DMS 273 (cell line): ENCODE data around the gene SOX13.

Source experiments
- DNase-seq: peaks from one replicate; lab custom pipeline; 2025; ENCODE audit not compliant: unreplicated experiment; lab: John Stamatoyannopoulos, UW

The SOX13 gene

DNA sequence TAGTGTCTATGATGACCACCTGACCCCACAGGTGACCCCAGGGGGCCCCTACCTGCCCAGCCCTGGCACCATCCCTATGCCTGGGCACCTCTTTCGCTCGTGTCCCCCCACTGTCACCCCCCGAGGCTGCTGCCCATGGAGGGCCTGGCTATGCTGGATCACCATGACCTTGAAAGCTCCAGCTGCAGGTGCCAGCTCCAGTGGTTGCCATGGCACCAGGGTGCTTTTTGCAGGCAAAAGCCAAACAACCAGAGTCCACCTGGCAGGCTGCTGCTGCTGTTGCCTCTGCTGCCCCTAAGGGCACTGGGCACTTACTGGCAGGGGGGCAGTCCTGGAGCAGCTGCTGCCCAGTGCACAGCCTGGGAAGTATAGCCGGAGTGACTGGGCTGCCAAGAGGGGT is 57.3 kb downstream of the SOX13 start:
- DNase-seq: peak; percentile 29

DNA sequence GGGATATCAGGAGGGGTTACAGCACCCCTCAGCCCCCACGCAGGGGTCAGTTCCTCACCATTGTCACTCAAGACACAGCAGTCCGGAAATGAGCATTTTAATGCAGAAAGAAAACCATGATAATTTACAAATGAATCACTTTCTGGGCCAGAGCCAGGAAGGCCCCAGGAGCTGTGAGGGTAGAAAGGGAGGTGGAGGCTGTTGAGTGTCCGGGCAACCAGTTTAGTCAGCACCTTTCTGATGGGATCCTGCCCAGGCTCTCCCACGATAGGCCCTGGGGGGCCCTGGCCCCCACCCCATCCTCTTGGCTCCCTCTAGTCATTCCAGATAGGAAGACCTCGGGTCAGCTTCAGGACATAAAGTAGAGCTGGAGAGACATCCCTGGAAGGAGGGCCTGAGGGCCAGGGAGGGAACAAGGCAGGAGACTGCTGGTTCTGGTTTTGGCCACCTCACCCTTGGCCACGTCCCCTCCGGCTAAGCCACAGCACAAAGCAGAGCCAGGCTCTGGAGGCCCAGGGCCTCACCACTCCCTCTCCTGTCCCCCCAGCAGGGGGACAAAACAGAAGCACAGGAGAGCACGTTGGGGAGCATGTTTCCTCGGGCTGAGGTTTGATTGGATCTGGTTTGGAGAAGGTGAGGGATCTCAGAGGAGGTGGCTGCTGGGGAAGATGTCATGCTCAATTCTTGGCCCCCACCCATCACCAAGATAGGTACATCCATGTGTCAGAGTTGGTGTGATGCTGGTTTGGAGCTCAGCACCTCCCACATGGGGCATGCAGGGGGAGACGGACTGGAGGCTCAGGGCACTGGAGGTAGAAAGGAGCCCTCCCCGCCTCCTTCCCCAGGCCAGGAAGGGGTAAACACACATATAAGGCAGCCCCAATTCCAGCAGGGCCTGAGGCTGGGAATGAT is 58.3 kb downstream of the SOX13 start:
- DNase-seq: no peak

DNA sequence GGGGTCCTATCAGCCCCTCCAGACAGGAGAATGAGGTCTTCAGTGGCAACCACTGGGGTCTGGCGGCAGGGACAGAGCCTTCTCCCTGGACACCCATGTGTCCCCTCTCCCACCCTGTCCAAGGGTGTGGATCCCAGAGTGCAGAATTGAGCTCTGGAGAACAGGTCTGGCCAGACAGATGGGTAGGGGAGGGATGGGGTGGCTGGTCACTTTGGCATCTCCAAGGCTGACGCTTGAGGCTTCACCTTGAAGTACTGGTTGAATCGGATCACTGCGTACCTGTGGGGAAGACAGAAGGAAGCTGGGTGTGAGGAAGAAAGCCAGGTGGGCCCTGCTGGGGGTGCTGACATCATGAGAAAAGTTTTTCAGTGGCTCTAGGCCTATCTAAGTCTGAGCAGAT is 59.1 kb downstream of the SOX13 start:
- no peak for DNase-seq

DNA sequence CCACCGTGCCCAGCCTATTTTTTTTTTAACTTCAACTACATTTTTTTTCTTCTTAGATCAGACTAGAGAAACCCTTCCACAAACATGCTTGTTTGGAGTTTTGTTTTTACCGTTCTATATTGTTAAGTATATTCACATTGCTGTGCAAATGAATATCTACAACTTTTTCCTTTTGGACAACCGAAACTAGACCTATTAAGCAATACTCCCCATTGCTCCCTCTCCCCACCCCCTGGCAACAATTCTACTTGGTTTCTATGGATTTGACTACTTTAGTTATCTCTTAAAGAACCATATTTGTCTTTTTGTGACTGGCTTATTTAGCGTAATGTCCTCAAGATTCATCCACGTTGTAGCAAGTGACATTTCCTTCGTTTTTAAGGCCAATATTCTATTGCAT is 59.8 kb downstream of the SOX13 start:
- no peak for DNase-seq

DNA sequence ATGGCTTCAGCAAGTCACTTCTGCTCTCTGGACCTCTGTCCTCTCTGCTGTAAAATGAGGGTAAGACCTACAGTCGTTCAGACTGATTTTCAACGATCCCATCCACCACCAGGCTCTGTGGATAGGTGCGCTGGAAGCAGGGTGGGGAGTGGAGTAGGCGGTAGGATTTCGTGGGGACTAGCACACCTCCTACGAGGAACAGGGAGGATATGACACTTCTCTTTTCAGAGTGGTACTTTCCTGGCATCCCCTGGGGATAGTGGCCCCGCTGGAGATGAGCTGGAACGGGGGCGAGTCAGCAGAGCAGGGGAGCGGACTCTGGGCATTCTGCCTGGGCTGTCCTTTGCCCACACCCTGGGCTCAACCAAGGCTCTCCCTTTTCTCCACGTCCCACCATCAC is 61.2 kb downstream of the SOX13 start:
- DNase-seq: no peak

DNA sequence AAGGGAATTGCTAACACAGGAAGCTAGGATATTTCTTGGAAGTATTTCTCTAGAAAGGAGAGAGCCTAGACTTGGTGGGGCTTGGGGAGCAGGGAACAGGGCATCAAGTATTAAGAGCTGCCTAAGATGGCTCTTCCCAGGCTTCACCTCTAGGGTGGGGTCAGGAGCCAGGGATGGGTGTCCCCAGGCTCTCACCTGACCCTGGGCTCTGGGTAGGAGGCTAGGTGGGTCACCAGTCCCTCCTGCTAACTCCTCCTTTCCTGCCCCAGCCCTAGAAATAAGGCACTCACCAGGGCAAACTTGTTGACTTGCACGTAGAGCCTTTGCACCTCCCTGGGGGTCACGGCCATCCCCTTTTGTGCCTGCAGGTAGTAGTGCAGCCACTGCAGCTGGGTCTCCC is 63.9 kb downstream of the SOX13 start:
- DNase-seq: no peak

DNA sequence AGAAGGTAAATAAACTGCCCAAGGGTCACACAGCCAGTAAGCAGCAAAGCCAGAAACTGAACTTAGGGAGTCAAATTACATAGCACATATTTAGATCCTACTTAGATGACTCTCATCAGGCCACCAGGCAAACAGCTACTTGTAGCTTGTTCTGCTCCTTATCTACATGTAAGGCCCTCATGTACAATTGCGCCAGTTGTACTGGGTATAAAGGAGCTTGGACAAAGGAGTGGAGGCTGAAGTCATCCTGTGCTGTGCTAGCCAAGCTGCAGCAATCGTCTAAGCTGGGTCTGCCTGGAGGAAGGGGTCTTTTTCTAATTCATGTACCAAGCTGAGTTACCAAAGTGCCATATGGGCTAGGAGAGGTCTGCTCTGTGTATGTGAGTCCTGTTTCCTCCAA is 66.2 kb downstream of the SOX13 start:
- DNase-seq: no peak

DNA sequence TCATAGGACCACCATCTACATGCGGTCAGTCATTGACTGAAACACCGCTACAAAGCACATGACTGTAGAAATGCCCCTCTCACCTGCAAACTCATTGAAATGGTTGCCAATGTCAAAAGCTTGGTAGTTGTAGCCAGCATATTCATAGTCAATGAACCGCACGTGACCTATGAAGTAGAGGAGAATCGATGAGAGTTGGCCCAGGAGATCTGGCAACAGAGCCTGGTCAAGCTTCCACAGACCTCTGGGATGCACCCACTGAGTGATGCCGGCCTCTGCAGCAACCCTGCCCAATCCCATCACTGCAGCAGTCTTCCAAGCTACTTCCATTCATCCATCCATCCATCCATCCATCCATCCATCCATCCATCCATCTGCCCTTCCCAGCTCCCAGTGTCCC is 67.0 kb downstream of the SOX13 start:
- no peak for DNase-seq

DNA sequence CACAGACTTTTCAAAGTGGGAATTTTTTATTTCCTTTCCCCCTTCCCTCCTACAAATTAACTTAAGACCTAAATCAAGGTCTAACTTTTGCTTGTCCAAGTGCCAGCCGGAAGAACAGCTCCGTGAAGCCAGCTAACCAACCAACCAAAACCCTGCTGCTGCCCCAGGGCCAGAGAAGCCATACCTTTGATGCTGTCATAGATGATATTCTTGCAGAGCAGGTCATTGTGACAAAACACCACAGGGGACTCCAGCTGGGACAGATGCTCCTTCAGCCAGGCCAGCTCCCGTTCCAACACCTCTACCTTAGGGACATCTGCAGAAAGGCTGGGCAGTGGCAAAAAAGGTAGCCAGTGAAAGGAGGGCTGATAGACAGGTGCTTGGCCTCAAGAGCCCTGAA is 68.2 kb downstream of the SOX13 start:
- DNase-seq: no peak

DNA sequence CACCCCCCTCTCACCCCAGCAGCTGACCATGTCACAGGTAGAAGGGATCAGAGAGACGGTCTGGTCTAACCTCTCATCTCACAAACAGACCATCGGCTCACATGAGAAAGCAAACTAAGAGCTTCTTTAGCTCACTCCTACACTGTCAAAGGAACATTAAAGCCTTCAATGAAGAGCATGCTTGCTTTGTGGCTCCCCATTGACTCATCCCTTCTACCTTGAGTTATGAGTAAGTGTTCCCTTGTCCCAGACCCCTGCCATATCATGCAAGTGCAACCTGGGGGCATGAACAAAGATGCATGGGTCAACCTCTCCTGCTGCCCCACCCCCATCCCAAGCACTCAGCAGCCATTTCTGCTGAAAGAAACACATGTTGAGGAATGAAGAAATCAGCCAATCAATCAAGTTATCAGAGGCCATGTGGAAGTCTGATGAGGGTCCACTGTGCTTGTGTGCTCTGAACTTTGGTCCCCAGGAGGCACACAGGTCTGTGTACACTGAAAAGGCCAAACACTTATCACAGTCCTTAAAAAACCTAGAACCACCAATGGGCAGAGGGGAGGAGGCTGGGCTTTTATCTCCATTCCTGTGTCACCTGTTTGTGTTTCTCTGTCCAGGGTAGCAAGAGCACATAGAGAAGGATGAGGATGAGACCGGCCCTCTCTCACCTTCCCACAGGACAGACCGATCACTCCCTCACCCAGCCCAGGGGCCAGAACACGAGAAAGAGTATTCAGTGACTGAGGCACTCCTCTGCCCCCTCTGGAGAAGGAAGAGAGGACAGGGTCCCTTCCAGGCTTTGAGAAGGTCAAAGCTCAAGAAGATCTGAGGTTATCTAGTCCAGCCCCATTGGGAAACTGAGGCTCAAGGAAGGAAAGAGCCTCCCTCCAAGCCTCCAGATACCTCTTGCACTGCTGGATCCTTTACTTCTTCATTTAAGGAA is 69.4 kb downstream of the SOX13 start:
- no peak for DNase-seq

DNA sequence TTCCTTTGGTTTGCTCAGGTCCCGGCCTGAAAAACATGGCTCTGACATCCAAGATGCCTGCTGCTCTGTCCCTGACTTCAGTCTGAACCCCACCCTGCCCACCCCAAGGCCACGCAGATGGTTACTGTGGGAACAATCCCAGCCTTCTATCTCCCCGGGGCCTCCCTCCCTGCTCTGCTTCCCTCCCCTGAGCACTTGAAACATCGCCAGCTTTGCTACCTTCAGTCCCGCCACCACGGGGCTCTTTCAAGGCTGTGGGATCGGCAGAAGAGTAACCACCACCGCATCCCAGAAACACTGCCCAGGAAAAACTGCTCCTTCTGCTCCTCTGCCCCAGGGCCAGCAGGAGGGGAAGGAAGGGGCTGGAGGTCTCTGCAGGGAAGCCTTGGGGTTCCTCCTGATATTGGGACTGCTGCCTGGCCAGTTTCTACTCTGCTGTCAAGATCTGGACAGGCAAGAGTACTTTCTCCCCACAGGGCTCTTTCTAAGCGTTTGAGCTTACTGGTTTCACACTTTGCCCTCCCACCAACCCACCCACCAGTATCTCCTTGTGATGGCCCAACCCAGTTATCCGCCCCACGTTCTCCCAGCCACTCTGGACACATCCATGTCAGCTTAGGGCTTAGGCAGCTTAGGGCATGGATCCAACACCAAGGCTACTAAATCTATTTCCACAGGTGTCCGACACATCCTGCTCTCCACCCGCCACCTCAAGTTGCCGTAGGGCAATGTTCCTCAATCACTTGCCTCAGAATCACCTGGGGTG is 70.5 kb downstream of the SOX13 start:
- DNase-seq: peak; percentile 20

DNA sequence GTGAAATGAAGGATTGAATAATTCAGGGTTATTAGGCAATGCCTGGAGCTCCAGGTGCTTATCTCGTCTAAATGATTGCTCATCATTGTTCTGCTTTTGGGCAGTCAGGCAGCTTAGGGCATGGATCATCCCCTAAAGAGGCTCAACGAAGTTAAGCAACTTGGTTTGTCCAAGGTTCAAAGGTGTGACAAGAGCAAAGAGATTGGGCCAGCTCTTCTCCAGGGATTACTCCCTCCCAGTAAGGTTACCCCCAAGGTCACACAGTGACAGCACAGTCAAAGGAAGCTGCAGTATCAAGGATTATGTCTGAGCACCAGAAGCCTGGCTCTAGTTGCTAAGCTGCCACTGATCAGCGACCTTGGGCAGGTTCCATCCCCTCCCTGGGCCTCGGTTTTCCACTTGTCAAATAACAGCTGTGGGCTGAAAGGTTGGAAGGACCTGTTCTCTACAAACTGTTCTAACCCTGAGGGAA is 72.2 kb downstream of the SOX13 start:
- DNase-seq: no peak

DNA sequence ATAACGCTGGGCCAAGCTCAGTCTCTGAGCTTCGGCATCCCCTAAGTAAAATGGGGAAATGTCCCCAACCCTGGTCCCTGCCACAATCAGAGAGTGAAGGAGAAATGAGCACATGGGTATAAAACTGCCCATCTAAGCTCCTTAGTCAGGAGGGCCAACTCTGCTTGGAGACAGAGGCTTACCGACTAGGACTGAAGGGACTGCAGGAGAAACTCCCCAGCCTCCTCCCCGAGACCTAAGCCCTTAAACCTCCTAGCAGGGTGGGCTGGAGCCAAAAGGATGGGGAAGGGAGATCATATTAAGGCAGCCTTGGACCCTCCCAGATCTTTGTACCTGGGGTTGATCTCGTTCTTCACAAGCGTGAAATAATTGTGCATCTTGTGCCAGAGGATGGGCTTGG is 73.4 kb downstream of the SOX13 start:
- DNase-seq: no peak

DNA sequence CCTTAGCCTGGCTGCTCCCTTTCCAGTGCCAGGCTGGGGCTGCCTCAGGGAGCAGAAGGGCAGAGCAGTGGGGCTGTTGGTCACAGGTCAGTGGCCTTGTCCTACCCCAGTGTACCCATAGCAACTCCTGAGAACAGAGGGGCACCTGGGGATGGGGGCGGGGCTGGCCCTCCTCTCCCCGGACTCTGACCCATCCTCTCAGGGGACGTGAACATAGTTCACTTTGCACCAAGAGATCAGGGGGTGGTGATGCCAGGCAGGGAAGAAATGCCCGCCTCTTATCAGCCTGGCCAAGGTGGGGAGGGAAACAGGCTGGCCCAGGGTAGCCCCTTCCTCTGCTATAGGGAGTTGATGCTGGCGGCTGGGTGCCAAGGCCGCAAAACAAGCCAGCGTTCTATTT is 74.0 kb downstream of the SOX13 start:
- no peak for DNase-seq

DNA sequence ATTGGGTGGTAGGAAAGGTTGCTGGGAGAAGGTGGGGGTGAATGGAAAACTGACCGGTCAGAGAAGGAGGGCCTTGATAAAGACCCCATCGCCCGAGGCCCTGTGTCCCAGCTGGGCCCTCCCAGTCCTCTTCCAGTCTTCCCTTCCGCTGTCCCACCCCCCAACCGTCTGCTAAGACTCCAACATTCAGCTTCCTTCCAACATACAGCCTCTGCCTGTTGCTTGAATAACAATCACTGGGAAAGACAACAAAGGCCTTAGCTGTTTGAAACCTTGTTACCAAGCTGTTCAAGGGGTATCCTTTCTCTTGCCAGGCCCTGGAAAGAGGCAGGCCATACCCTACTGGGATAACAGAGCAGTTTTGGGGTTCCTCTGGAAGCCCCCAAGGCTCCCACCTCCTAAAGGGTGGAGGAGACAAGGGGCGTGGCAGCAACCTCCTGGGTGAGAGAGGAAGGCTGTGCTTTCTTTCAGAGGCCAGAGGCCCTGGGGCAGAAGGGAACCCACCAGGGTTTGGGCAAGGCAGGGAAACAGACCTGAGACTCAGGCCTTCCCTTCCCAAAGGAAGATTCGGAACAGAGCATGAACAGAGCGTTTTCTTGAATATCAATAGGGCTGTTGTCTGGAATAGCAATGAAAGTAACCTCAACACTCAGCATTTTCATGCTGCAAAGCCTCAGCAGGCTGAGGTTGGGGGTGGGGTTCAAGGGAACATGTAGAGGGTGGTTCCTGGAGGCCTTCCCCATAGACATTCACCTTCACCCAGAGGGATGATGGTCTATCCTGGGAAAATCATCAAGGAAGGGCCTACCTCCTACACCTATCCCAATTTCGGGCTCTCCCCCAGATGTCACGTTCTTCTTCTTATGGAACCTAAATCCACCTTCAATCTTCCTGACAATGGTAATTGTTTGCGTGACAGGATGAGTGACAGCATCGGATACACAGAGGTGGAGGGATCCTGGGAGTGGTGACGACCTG is 74.8 kb downstream of the SOX13 start:
- DNase-seq: no peak

DNA sequence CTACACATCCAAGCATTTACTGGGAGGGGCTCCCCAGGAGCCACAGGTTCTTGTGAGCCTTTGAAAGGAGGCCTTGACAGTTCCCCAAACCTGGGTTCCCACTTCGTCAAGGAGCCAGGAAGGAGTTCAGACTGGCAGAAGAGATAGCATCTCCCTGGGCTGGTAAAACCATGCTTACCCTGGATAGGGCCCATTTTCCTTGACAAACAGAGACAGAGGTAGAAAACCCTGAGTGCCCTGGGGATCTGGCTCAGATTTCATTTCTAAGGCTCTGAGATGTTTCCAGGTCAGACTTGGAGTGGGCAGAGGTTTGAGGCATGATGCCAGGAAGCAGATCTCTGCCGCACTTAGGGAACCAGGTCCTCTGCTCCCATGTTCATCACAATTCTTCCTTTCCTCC is 76.2 kb downstream of the SOX13 start:
- DNase-seq: no peak

DNA sequence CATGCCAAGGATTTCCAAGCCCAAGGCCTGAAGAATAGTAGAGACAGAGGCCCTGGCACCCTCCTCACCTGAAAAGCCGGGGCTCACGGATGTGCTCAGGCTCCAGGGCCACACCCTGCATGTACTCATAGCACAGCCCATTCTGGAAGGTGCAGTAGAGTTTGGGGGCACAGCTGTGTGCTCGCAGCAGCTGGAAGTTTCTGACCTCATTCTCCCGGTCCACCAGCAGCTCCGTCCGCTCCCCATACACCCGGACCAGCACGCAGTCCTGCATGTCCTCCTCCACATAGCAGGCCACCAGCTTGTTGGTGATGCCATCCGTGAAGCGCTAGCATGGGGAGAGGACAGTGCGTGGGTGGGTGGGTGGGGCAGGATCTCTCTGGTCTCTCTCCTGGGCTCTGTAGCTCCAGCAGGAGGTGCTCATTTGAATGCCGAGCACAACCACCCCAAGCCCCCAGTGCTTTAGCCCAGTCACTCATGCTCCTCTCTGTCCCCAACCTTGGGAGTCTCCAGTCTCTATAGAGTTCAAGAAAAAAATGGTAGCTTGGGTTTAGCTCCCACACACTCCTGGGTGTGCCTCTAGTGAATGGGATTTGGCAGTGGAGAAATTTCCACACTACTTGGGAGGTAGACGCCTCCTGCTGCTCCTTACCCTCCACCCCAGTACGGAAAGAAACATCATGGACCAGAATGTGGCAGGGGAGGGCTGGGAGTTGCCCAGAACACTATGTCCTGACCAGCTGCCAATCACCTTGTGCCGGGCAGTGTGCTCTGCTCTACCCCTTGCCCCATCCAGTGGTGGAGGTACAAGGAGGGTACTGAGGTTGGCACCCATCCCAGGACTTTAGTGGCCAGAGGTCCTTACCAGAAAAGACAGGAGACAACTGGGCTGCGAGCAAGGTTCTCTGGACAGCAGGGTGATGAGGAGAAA is 77.0 kb downstream of the SOX13 start:
- DNase-seq: no peak

DNA sequence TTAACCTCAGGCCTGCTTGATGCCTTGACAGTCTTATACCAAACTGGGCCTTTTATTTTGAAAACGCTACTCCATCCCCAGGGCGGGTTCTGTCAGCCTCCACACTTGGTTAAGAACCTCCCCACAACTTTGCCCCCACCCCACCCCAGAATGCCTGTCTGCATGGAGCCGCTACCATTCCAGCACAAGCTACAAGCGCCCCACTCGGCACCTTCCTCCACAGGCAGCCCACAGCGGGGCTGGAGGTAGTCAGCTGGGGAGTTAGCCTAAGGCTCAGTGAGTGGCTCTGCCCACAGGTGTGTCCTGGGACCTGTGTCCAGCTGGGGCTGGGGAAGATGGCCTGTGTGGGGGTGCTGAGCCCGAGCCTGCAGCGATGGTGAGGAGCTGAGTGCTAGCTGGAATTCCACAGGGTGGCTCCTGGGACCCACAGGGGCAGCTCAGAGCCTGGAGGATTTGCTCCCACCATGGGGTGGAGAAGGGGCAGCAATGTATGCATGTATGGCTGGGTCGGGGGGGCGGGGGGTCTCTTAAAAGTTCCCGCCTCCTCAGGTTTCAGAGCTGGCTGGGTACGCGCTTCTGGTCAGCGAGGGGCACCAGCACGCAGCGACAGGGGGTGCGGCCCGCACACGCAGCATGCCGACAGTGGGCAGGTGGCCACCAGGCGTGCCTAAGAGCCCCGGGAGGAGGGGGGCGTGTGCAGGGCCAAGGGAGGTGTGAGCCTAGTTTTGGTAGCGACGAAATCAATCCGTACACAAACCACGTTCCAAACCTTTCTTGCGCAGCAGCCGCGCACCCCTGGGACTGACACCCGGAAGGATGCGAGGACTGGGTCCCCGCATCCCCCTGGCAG is 78.0 kb downstream of the SOX13 start:
- peak; percentile 60 for DNase-seq
